Measurements from ENCODE around the gene TTL. TPM values are rescaled to one million over a fixed set of nuclear protein-coding genes. Genes with fewer than 3 reads are reported as not detected.
"Not testable (repeated sequence)": the region's sequence is repeated elsewhere in the genome, so short reads cannot be mapped to it uniquely, and the experiment has no call there.

The TTL gene
- total and polyA plus RNA-seq, 9 donors, result 3.7 to 23.6 (median 18.3) TPM

DNA sequence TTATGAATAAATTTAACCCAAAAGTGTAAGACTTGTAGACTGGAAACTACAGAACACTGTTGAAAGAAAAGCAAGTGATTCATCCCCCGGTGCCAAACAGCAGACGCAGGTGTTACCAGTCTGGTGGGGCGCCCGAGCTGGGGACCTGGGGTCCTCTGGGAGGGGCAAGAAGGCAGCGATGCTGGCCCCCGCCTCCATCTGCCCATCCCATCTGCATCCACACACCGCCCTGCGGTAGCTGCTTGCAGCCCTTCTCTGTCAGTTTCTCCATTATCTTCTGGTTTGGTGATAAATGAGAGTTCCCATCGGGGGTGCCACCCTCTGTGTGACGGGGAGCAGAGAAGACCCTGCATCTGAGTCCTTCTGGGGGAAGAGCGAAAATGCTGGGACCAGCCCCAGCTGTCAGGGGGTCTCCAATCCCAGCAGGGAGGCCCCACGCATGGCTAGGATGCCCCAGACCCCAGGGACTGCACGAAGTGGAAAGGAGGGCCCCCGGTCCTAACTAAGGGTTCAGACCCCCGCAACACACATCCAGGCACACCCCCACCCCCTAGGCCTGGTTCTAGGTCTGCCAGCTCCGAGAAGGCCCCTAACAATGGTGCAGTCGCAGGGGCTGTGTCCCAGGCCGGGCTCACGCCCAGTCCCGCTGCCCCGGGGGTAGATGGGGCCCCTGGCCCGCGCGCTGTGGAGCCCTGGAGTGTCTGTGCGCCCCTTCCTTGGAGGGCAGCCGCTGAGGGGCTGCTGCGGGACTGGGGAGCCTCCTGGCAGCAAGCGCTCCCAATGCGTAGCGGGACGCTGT is 47.8 kb upstream of the TTL start:
- Histone ChIP-seq H3K9me3 (no peaks in the 10 kb centered on the region), H3K4me3 (no peak overlapping the region), H3K27ac (no peak overlapping the region), H3K36me3 (no peaks in the 10 kb centered on the region), H3K4me1 (ENCODE audit: insufficient read depth) (no peaks in the 10 kb centered on the region), H3K27me3 (no peaks in the 10 kb centered on the region)
- peak in 3 of 5 donors; percentile 32 to 40 (median 37) for DNase-seq
- 71 to 75% (median 75%) methylated on average over 29 to 31 of the region's 31 CpGs for WGBS, 3 donors
- intact Hi-C loops (cut with DNase I), result loop anchor here in 3 of 4 donors (5.0 to 10.0 kb wide), 3 partner anchors 169 to 179 kb away; partner anchors contain the start of gene ZC3H8 (in 2 of the 3)
- TF ChIP-seq CTCF (IDR thresholded peaks at IDR 0.05) (no peak), EP300 (IDR thresholded peaks at IDR 0.05) (no peak), POLR2A (IDR thresholded peaks at IDR 0.05) (no peak)

- H3K27ac ChIP-seq; H3K27me3 ChIP-seq; H3K4me3 ChIP-seq; H3K4me1 ChIP-seq (ENCODE audit: insufficient read depth); H3K9me3 ChIP-seq; H3K36me3 ChIP-seq; DNase-seq: not testable (repeated sequence)
- intact Hi-C loops (cut with DNase I), result loop anchor here in 3 of 4 donors (5.0 to 10.0 kb wide), 3 partner anchors 170 to 180 kb away; partner anchors contain the start of gene ZC3H8 (in 2 of the 3)
- WGBS, 3 donors, result 51 to 62% (median 56%) methylated on average over 30 to 33 of the region's 33 CpGs
Observed at GRCh38 chr2:112434890-112435715, 46.9 kb upstream of the TTL start.

DNA sequence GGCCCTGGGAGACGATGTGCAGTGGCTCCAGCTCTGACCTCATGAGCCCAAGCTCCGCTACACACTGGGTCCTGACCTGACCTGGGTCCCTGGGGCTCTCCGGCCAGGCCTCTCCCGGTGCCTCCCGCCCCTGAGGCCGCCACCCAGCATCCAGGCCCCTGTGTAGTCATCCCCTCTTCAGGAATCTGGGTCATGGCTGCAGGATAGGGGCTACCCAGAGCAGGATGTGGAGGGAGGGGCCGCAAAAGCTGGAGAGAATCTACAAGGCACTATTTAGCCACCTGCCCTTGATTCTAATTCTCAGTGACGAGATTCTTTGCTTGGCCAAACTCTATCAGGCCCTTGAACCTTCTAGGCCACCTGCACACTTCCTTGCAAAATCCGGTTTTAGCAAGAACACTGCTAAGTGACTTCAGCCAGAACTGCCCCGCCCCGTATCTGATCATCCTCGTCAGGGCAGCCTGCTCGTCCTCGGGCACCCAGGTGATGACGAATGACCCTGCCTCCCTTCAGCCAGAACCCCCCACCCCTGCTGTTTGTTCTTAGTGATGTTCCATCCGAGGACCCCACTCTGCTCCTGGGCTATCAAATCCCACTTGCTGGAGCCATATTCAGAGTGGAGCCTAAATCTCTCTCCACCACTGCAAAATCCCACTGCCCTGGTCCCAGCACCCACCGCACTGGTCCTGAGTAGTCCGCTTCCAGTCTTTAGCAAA is 46.1 kb upstream of the TTL start:
- 87 to 89% (median 89%) methylated on average over 16 to 18 of the region's 18 CpGs for WGBS, 3 donors
- H3K36me3 ChIP-seq; DNase-seq; H3K4me3 ChIP-seq; H3K4me1 ChIP-seq (ENCODE audit: insufficient read depth); H3K27me3 ChIP-seq; H3K27ac ChIP-seq; H3K9me3 ChIP-seq: not testable (repeated sequence)
- intact Hi-C loops (cut with DNase I), result loop anchor here in 2 of 4 donors (10.0 kb wide), 2 partner anchors 171 to 181 kb away; partner anchors contain the start of gene ZC3H8 (in 1 of the 2)

DNA sequence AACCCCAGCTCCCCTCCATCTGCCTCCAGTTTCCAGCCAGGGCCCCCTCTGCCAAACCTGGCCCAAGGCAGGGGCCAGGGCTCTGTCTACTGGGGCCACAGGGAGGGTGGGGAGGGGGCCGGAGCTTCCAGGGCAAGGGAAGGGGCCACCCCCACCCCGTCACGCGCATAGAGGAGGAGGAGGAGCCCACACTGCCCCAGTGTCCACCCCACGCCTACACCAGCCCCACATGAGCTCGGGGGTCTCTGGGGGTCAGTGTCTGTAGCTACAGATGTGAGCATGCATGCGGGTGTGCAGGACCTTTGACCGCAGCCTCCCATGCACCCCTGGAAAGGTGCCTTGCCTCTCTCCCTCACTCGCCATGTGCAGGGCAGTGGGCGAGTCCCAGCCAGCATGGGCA is 45.0 kb upstream of the TTL start:
- H3K27me3 ChIP-seq; DNase-seq; H3K27ac ChIP-seq; H3K4me1 ChIP-seq (ENCODE audit: insufficient read depth); H3K36me3 ChIP-seq; H3K9me3 ChIP-seq; H3K4me3 ChIP-seq: not testable (repeated sequence)
- 89 to 98% (median 91%) methylated on average over 6 to 10 of the region's 10 CpGs for WGBS, 3 donors
- intact Hi-C loops (cut with DNase I), result loop anchor here in 2 of 4 donors (10.0 kb wide), 2 partner anchors 172 to 182 kb away; partner anchors contain the start of gene ZC3H8 (in 1 of the 2)

GRCh38 chr2:112437405-112437831 is 44.5 kb upstream of the TTL start:
- DNase-seq, result not testable (repeated sequence)
- intact Hi-C loops (cut with DNase I), result loop anchor here in 2 of 4 donors (10.0 kb wide), 2 partner anchors 173 to 183 kb away; partner anchors contain the start of gene ZC3H8 (in 1 of the 2)
- 74 to 80% (median 77%) methylated on average over 12 to 15 of the region's 16 CpGs for WGBS, 3 donors

GRCh38 chr2:112438603-112439261 is 43.2 kb upstream of the TTL start:
- WGBS, 3 donors, result 76 to 83% (median 80%) methylated on average over 6 of the region's 6 CpGs

More at GRCh38 chr2:112437405-112437831, 44.5 kb upstream of the TTL start:
- H3K9me3 ChIP-seq; H3K4me3 ChIP-seq; H3K27me3 ChIP-seq; H3K4me1 ChIP-seq (ENCODE audit: insufficient read depth); H3K27ac ChIP-seq; H3K36me3 ChIP-seq: not testable (repeated sequence)

DNA sequence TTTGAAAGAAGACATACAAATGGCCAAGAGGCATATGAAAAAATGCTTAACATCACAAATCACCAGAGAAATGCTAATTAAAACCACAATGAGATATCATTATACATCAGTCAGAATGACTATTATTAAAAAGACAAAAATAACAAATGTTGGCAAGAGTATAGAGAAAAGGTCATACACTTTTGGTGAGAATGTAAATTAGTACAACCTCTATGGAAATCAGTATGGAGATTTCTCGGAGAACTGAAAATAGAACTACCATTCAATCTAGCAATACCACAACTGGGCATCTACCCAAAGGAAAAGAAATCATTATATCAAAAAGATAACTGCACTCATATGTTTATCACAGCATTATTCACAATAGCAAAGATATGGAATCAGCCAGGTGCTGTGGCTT is 37.7 kb upstream of the TTL start:
- H3K4me1 ChIP-seq (ENCODE audit: insufficient read depth); H3K27me3 ChIP-seq; H3K9me3 ChIP-seq; H3K4me3 ChIP-seq; intact Hi-C loops (cut with DNase I); DNase-seq; H3K36me3 ChIP-seq; H3K27ac ChIP-seq: not testable (repeated sequence)
- 83 to 100% (median 88%) methylated on average over 1 of the region's 1 CpG for WGBS, 3 donors

More at GRCh38 chr2:112438603-112439261, 43.2 kb upstream of the TTL start:
- intact Hi-C loops (cut with DNase I), result loop anchor here in 2 of 4 donors (10.0 kb wide), 2 partner anchors 174 to 184 kb away; partner anchors contain the start of gene ZC3H8 (in 1 of the 2)
- H3K4me3 ChIP-seq; H3K27me3 ChIP-seq; H3K4me1 ChIP-seq (ENCODE audit: insufficient read depth); H3K36me3 ChIP-seq; H3K27ac ChIP-seq; H3K9me3 ChIP-seq; DNase-seq: not testable (repeated sequence)

Data from ovary (tissue), 9 donors.